GM12878 (cell line): ENCODE results near the gene NELFB. TPM values are rescaled to one million over a fixed set of nuclear protein-coding genes. Genes with fewer than 3 reads are reported as not detected.

Source experiments
- BACH1 ChIP-seq: fragments of 450-650 bp; IDR thresholded peaks from 2 replicates; pipeline ENCODE4 v1.6.1; 2017; ENCODE audit warnings: mild to moderate bottlenecking, borderline replicate concordance
- BCL3 ChIP-seq: IDR thresholded peaks from 2 replicates; pipeline ENCODE4 v1.6.1; 2011; ENCODE audit warnings: borderline replicate concordance, low read depth, mild to moderate bottlenecking, moderate library complexity, low read length; ENCODE audit not compliant: insufficient read depth, poor library complexity, severe bottlenecking
- ELK1 ChIP-seq: IDR thresholded peaks from 2 replicates; pipeline ENCODE4 v1.6.1; 2012; ENCODE audit warnings: low read depth, low read length, improper control_type of control experiment
- IKZF1 ChIP-seq: fragments of 450-650 bp; conservative IDR thresholded peaks from 2 replicates; pipeline ENCODE4 v1.6.1; 2017; ENCODE audit warnings: antibody characterized with exemption, mild to moderate bottlenecking
- KLF5 ChIP-seq: fragments of 450-650 bp; IDR thresholded peaks from 2 replicates; pipeline ENCODE4 v1.6.1; 2014; ENCODE audit warnings: mild to moderate bottlenecking; ENCODE audit not compliant: partially characterized antibody
- MEF2B ChIP-seq: fragments of 450-650 bp; IDR thresholded peaks from 2 replicates; pipeline ENCODE4 v1.6.1; 2018; ENCODE audit warnings: mild to moderate bottlenecking, moderate library complexity; ENCODE audit not compliant: partially characterized antibody, poor library complexity, severe bottlenecking
- MYC ChIP-seq: IDR thresholded peaks from 2 replicates; pipeline ENCODE4 v1.6.1; 2011; ENCODE audit warnings: mild to moderate bottlenecking, low read length, moderate library complexity, inconsistent platforms; ENCODE audit not compliant: insufficient read depth, insufficient replicate concordance, insufficient read length, severe bottlenecking
- PML ChIP-seq: IDR thresholded peaks from 2 replicates; pipeline ENCODE4 v1.6.1; 2012; ENCODE audit warnings: low read length, inconsistent platforms
- RELA ChIP-seq: fragments of 450-650 bp; IDR thresholded peaks from 2 replicates; pipeline ENCODE4 v1.8.0; 2014; ENCODE audit warnings: borderline replicate concordance; ENCODE audit not compliant: partially characterized antibody
- SMAD1 ChIP-seq: fragments of 450-650 bp; IDR thresholded peaks from 2 replicates; pipeline ENCODE4 v1.6.1; 2018; ENCODE audit warnings: mild to moderate bottlenecking, low read depth; ENCODE audit not compliant: partially characterized antibody
- SMARCA5 ChIP-seq: fragments of 450-650 bp; IDR thresholded peaks from 2 replicates; pipeline ENCODE4 v1.6.1; 2017; ENCODE audit warnings: mild to moderate bottlenecking
- TAF1 ChIP-seq: IDR thresholded peaks from 2 replicates; pipeline ENCODE4 v1.6.1; 2011; ENCODE audit warnings: mild to moderate bottlenecking, low read depth, low read length, borderline replicate concordance
- TBL1XR1 ChIP-seq: IDR thresholded peaks from 2 replicates; pipeline ENCODE4 v1.6.1; 2012; ENCODE audit warnings: low read depth, low read length, improper control_type of control experiment
- ZNF217 ChIP-seq: fragments of 450-650 bp; IDR thresholded peaks from 2 replicates; pipeline ENCODE4 v1.6.1; 2017; ENCODE audit warnings: antibody characterized with exemption, mild to moderate bottlenecking
- polyA plus RNA-seq, 11 experiments: library from polyadenylated mRNA; depleted of rRNA in 4 of 11; unstranded in 6 of 11; stranded (reverse) in 5 of 11; fragments of >200 nt; fragmentation: Nextera tagmentation in 4 of 11; fragmentation: Illumina TruSeq in 1 of 11; extraction: Ambion mirVana in 4 of 11; extraction: Trizol in 1 of 11; gene quantifications; 1 replicate in 1 of 11; 2 replicates in 10 of 11; pipeline versions ENCODE4 v1.2.1 to v1.2.3, GENCODE V29; 2011 to 2016; ENCODE audit warnings: inconsistent platforms in 2 of 11, missing spikeins in 2 of 11, low read depth in 1 of 11
- total RNA-seq, 4 experiments: library from RNA; depleted of rRNA in 3 of 4; stranded (reverse); fragments of >200 nt in 3 of 4; fragmentation: Illumina TruSeq in 1 of 4; extraction: Trizol in 1 of 4; gene quantifications; 2 replicates each; pipeline versions ENCODE4 v1.2.1 to v1.2.3, GENCODE V29; 2013 to 2021
- TF ChIP-seq, protein P1 (sequence below): IDR thresholded peaks from 2 replicates; pipeline ENCODE4 v1.6.1; 2011; ENCODE audit warnings: low read depth, low read length, improper control_type of control experiment, borderline replicate concordance
- TF ChIP-seq, protein P2 (sequence below): IDR thresholded peaks from 2 replicates; pipeline ENCODE4 v1.6.1; 2012; ENCODE audit warnings: low read depth, low read length, improper control_type of control experiment
- TF ChIP-seq, protein P3 (sequence below): fragments of 150-350 bp; IDR thresholded peaks from 2 replicates; pipeline ENCODE4 v1.6.1; 2014; ENCODE audit warnings: mild to moderate bottlenecking, low read depth, low read length
- TF ChIP-seq, protein P4 (sequence below): fragments of 450-650 bp; IDR thresholded peaks from 2 replicates; pipeline ENCODE4 v1.6.1; 2017; ENCODE audit warnings: mild to moderate bottlenecking, moderate library complexity
- TF ChIP-seq, protein P5 (sequence below): IDR thresholded peaks from 2 replicates; pipeline ENCODE4 v1.6.1; 2012; ENCODE audit warnings: low read depth, low read length, improper control_type of control experiment

The NELFB gene
- total and polyA plus RNA-seq, 10 of the 15 experiments (the other 5 are each of a cell fraction or from before 2014, with no cell fraction given) = 0.19 to 63.4 (median 30.9) TPM

DNA sequence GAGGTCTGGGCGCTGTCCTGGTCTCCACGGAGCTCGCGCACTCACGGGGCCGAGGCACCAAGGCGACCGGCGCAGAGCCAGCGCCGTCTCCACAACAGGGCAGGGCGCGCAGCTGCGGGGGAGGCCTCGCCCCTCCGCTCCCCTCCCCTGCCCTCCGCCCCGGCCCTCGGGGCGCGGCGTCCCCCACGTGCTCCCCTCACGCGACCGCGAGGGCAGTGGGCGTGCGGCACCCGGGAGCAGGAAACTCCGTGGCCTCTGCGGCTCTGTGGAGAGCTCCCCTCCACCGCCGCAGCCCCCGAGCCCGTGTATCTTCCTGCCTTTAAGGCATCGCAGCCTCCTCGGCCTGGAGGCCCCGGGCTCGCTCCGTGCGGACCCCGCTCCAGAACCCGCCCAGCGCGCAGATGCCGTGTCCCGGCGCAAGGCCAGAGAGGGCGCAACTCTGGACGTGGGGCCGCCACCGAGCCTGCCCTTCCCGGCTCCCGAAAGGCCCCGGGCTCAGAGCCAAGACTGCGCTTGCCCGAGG, 14.7 kb upstream of the NELFB start (continued):
- TF ChIP-seq ELK1 (no peak), IKZF1 (peak; percentile 94), BACH1 (peak; percentile 98), RELA (peak; percentile 56), SMARCA5 (peak; percentile 93; the same call in 1 of the 2 replicates), SMAD1 (peak; percentile 49), MYC (peak; percentile 91), PML (no peak), BCL3 (no peak), MEF2B (peak; percentile 69), TAF1 (no peak; the same call in 1 of the 2 replicates), TBL1XR1 (no peak), KLF5 (no peak), ZNF217 (peak; percentile 75)
- TF ChIP-seq, protein P1, sequence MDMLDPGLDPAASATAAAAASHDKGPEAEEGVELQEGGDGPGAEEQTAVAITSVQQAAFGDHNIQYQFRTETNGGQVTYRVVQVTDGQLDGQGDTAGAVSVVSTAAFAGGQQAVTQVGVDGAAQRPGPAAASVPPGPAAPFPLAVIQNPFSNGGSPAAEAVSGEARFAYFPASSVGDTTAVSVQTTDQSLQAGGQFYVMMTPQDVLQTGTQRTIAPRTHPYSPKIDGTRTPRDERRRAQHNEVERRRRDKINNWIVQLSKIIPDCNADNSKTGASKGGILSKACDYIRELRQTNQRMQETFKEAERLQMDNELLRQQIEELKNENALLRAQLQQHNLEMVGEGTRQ = peak; percentile 48
- TF ChIP-seq, protein P2, sequence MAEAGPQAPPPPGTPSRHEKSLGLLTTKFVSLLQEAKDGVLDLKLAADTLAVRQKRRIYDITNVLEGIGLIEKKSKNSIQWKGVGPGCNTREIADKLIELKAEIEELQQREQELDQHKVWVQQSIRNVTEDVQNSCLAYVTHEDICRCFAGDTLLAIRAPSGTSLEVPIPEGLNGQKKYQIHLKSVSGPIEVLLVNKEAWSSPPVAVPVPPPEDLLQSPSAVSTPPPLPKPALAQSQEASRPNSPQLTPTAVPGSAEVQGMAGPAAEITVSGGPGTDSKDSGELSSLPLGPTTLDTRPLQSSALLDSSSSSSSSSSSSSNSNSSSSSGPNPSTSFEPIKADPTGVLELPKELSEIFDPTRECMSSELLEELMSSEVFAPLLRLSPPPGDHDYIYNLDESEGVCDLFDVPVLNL = no peak
- TF ChIP-seq, protein P3, sequence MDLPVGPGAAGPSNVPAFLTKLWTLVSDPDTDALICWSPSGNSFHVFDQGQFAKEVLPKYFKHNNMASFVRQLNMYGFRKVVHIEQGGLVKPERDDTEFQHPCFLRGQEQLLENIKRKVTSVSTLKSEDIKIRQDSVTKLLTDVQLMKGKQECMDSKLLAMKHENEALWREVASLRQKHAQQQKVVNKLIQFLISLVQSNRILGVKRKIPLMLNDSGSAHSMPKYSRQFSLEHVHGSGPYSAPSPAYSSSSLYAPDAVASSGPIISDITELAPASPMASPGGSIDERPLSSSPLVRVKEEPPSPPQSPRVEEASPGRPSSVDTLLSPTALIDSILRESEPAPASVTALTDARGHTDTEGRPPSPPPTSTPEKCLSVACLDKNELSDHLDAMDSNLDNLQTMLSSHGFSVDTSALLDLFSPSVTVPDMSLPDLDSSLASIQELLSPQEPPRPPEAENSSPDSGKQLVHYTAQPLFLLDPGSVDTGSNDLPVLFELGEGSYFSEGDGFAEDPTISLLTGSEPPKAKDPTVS = no peak
- TF ChIP-seq, protein P4, sequence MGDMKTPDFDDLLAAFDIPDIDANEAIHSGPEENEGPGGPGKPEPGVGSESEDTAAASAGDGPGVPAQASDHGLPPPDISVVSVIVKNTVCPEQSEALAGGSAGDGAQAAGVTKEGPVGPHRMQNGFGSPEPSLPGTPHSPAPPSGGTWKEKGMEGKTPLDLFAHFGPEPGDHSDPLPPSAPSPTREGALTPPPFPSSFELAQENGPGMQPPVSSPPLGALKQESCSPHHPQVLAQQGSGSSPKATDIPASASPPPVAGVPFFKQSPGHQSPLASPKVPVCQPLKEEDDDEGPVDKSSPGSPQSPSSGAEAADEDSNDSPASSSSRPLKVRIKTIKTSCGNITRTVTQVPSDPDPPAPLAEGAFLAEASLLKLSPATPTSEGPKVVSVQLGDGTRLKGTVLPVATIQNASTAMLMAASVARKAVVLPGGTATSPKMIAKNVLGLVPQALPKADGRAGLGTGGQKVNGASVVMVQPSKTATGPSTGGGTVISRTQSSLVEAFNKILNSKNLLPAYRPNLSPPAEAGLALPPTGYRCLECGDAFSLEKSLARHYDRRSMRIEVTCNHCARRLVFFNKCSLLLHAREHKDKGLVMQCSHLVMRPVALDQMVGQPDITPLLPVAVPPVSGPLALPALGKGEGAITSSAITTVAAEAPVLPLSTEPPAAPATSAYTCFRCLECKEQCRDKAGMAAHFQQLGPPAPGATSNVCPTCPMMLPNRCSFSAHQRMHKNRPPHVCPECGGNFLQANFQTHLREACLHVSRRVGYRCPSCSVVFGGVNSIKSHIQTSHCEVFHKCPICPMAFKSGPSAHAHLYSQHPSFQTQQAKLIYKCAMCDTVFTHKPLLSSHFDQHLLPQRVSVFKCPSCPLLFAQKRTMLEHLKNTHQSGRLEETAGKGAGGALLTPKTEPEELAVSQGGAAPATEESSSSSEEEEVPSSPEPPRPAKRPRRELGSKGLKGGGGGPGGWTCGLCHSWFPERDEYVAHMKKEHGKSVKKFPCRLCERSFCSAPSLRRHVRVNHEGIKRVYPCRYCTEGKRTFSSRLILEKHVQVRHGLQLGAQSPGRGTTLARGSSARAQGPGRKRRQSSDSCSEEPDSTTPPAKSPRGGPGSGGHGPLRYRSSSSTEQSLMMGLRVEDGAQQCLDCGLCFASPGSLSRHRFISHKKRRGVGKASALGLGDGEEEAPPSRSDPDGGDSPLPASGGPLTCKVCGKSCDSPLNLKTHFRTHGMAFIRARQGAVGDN = peak; percentile 82
- TF ChIP-seq, protein P5, sequence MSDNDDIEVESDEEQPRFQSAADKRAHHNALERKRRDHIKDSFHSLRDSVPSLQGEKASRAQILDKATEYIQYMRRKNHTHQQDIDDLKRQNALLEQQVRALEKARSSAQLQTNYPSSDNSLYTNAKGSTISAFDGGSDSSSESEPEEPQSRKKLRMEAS = peak; percentile 78
